ENCODE results near the gene NPAS2.

The NPAS2 gene

GRCh38 chr2:100821911-100822265, 1.9 kb downstream of the NPAS2 start:
- no peaks in the 10 kb centered on the region for H3K9me3 ChIP-seq
- no peak for TF ChIP-seq CTCF (IDR thresholded peaks at IDR 0.05)
- peak overlapping the region in 1 of 2 donors; percentile 2 for H3K27ac ChIP-seq
- peaks cover 0 to 38% (median 15%) of the 10 kb centered on the region in 4 donors for H3K4me1 ChIP-seq
- DNase-seq = no peak
- H3K36me3 ChIP-seq = no peaks in the 10 kb centered on the region
- peak overlapping the region; percentile 2 to 64 for H3K4me3 ChIP-seq
- no peaks in the 10 kb centered on the region for H3K27me3 ChIP-seq
- intact Hi-C loops (cut with DNase I; ENCODE audit: low total_unique reads) = no loop called here

GRCh38 chr2:100822587-100823248, 2.8 kb downstream of the NPAS2 start:
- intact Hi-C loops (cut with DNase I; ENCODE audit: low total_unique reads) = no loop called here
- H3K9me3 ChIP-seq = no peaks in the 10 kb centered on the region
- TF ChIP-seq CTCF (IDR thresholded peaks at IDR 0.05) = no peak
- H3K4me3 ChIP-seq = peak overlapping the region in 1 of 2 donors; percentile 2
- DNase-seq = no peak
- peak overlapping the region; percentile 9 to 12 for H3K27ac ChIP-seq
- no peaks in the 10 kb centered on the region for H3K27me3 ChIP-seq
- H3K36me3 ChIP-seq = no peaks in the 10 kb centered on the region
- H3K4me1 ChIP-seq = peaks cover 0 to 38% (median 15%) of the 10 kb centered on the region in 4 donors

- Histone ChIP-seq H3K36me3 (no peaks in the 10 kb centered on the region), H3K4me1 (peaks cover 0 to 28% (median 15%) of the 10 kb centered on the region in 4 donors), H3K27me3 (no peaks in the 10 kb centered on the region), H3K27ac (peak overlapping the region in 1 of 2 donors; percentile 9), H3K4me3 (no peak overlapping the region), H3K9me3 (peaks cover 0 to 4% (median 0%) of the 10 kb centered on the region in 3 donors)
- intact Hi-C loops (cut with DNase I; ENCODE audit: low total_unique reads) = no loop called here
- TF ChIP-seq CTCF (IDR thresholded peaks at IDR 0.05) = no peak
- no peak for DNase-seq
These were observed 3.9 kb downstream of the NPAS2 start for GRCh38 chr2:100823665-100824438.

GRCh38 chr2:100824842-100825241, 4.9 kb downstream of the NPAS2 start:
- intact Hi-C loops (cut with DNase I; ENCODE audit: low total_unique reads) = no loop called here
- no peak for DNase-seq
- no peak for TF ChIP-seq CTCF (IDR thresholded peaks at IDR 0.05)
- H3K4me3 ChIP-seq = no peak overlapping the region
- H3K4me1 ChIP-seq = peaks cover 0 to 21% (median 10%) of the 10 kb centered on the region in 4 donors
- H3K36me3 ChIP-seq = no peaks in the 10 kb centered on the region
- no peaks in the 10 kb centered on the region for H3K27me3 ChIP-seq
- no peak overlapping the region for H3K27ac ChIP-seq
- H3K9me3 ChIP-seq = peaks cover 0 to 4% (median 0%) of the 10 kb centered on the region in 3 donors

GRCh38 chr2:100826494-100826893, 6.6 kb downstream of the NPAS2 start:
- H3K4me3 ChIP-seq = no peak overlapping the region
- DNase-seq = no peak
- H3K36me3 ChIP-seq = no peaks in the 10 kb centered on the region
- H3K27ac ChIP-seq = no peak overlapping the region
- H3K4me1 ChIP-seq = peaks cover 0 to 11% (median 6%) of the 10 kb centered on the region in 4 donors
- H3K9me3 ChIP-seq = peaks cover 0 to 4% (median 0%) of the 10 kb centered on the region in 3 donors
- H3K27me3 ChIP-seq = no peaks in the 10 kb centered on the region
- TF ChIP-seq CTCF (IDR thresholded peaks at IDR 0.05) = no peak
- intact Hi-C loops (cut with DNase I; ENCODE audit: low total_unique reads) = no loop called here

Data from tibial artery (tissue), 4 donors.